ENCODE measurements around the gene ANKRD28. TPM values are rescaled to one million over a fixed set of nuclear protein-coding genes. Genes with fewer than 3 reads are reported as not detected.

ANKRD28 gene
- total and polyA plus RNA-seq, 9 of the 15 experiments (the other 6 are each of a cell fraction or from before 2014, with no cell fraction given), result 11.7 to 66.0 (median 36.7) TPM

GRCh38 chr3:15690230-15690629 is 107.5 kb downstream of the ANKRD28 start:
- no peak for FAIRE-seq
- ChIA-PET CTCF (ENCODE audit: low intra/inter-chr PET ratio) (no interaction called here), POLR2A (interaction anchor here (0.6 to 1.1 kb wide), 3 partner anchors 11 to 280 kb away, joined by 3 read pairs; no protein-coding TSS in a partner anchor)
- H3K27ac ChIP-seq (ENCODE audit: extremely low read depth, low read depth, low read length), result no peak overlapping the region
- no peak overlapping the region for H3K4me2 ChIP-seq (ENCODE audit: insufficient read depth, low read length)
- no peak for ATAC-seq
- H3K27me3 ChIP-seq (ENCODE audit: control insufficient read depth in 2 of 2, insufficient read depth in 2 of 2, low read length in 2 of 2), result no peaks in the 10 kb centered on the region
- BruUV-seq (replicated peaks), result no TSS peak
- no peak for DNase-seq (ENCODE audit: extremely low read depth in 1 of 4, low spot score in 3 of 4)
- H3K9me1 ChIP-seq (ENCODE audit: control insufficient read depth, insufficient read depth, low read length), result no peaks in the 10 kb centered on the region
- TF ChIP-seq DACH1 (IDR thresholded peaks at IDR 0.05; ENCODE audit: partially characterized antibody), result no peak
- no peak for TF ChIP-seq TCF15 (CRISPR knock-in tag; IDR thresholded peaks at IDR 0.05)
- TF ChIP-seq RBBP5 (IDR thresholded peaks at IDR 0.05; ENCODE audit: borderline replicate concordance, insufficient read depth, low read length, poor library complexity, severe bottlenecking), result no peak
- TF ChIP-seq FOXA1 (IDR thresholded peaks at IDR 0.05; ENCODE audit: borderline replicate concordance), result no peak
- no peak for TF ChIP-seq GABPB2 (CRISPR knock-in tag; conservative IDR thresholded peaks at IDR 0.05)
- TF ChIP-seq NBN (IDR thresholded peaks at IDR 0.05; ENCODE audit: low read depth), result no peak
- TF ChIP-seq E2F3 (CRISPR knock-in tag; IDR thresholded peaks at IDR 0.05), result no peak
- TF ChIP-seq RUNX1 (IDR thresholded peaks at IDR 0.05; ENCODE audit: low read depth), result no peak
- no peak for TF ChIP-seq NFRKB (IDR thresholded peaks at IDR 0.05; ENCODE audit: low read depth)
- TF ChIP-seq ELF1 (tag; IDR thresholded peaks at IDR 0.05), result no peak
- no peak for TF ChIP-seq ZNF609 (CRISPR knock-in tag; IDR thresholded peaks at IDR 0.05; ENCODE audit: borderline replicate concordance)
- no peak for TF ChIP-seq NONO (IDR thresholded peaks at IDR 0.05; ENCODE audit: low read depth in 2 of 2, low read length in 1 of 2)
- TF ChIP-seq ZFP91 (CRISPR knock-in tag; IDR thresholded peaks at IDR 0.05), result no peak
- no peaks in the 10 kb centered on the region for H3K79me2 ChIP-seq (ENCODE audit: control insufficient read depth, insufficient read depth, low read length)
- H3K4me3 ChIP-seq, result no peak overlapping the region
- no peak overlapping the region for H2AFZ ChIP-seq (ENCODE audit: low read depth, low read length)
- no peaks in the 10 kb centered on the region for H4K20me1 ChIP-seq (replicated peaks; ENCODE audit: control insufficient read depth, insufficient read depth, low read length)
- intact Hi-C loops (cut with micrococcal nuclease), result no loop called here
- no peak overlapping the region for H3K9ac ChIP-seq (ENCODE audit: insufficient read depth in 1 of 2, low read depth in 2 of 2, low read length in 2 of 2)
- H3K36me3 ChIP-seq (ENCODE audit: control insufficient read depth, insufficient read depth, low read length), result peaks cover 75% of the 10 kb centered on the region
- H3K9me3 ChIP-seq (replicated peaks; ENCODE audit: control insufficient read depth, insufficient read depth, low read depth, low read length), result no peaks in the 10 kb centered on the region
- H3K4me1 ChIP-seq (replicated peaks in 1 of 2; ENCODE audit: control insufficient read depth in 2 of 2, insufficient read depth in 2 of 2, low read length in 2 of 2), result peaks cover 0 to 6% of the 10 kb centered on the region in 2 experiments; a peak in 1 of 5 replicates
- 89% methylated on average over 4 of the region's 4 CpGs for WGBS (ENCODE audit: insufficient coverage, low coverage, missing lambda C conversion rate)
- in situ Hi-C loops (cut with MboI), result no loop called here

All from K562 (cell line).